SK-N-SH treated with all-trans-retinoic acid at 6 μM for 48 hours (cell line): ENCODE measurements around the gene ACAP2.

Experiments
- ATAC-seq: fragments of 200-7000 bp; cut with Tn5 transposase; 3 replicates; pipeline ENCODE4 v1.9.1; 2020; ENCODE audit warnings: mild to moderate bottlenecking, moderate library complexity
- ARNTL ChIP-seq: fragments of 450-650 bp; formaldehyde crosslinking; IDR thresholded peaks from 2 replicates; pipeline ENCODE4 v1.5.0; 2020; ENCODE audit warnings: low read depth, mild to moderate bottlenecking, moderate library complexity, borderline replicate concordance
- BACH2 ChIP-seq: fragments of 250-450 bp; sonication (Bioruptor Pico); IDR thresholded peaks from 2 replicates; pipeline ENCODE4 v1.9.0; 2021; ENCODE audit warnings: mild to moderate bottlenecking, borderline replicate concordance
- CREB5 ChIP-seq: fragments of 250-450 bp; sonication (Bioruptor Pico); IDR thresholded peaks from 2 replicates; pipeline ENCODE4 v1.5.1; 2020; ENCODE audit warnings: low read depth, mild to moderate bottlenecking, moderate library complexity
- CSDC2 ChIP-seq: fragments of 250-450 bp; sonication (Bioruptor Pico); IDR thresholded peaks from 2 replicates; pipeline ENCODE4 v1.5.0; 2020; ENCODE audit warnings: mild to moderate bottlenecking, moderate library complexity
- CSRNP3 ChIP-seq: fragments of 250-450 bp; sonication (Bioruptor Pico); IDR thresholded peaks from 2 replicates; pipeline ENCODE4 v1.5.1; 2021; ENCODE audit warnings: mild to moderate bottlenecking, moderate library complexity
- ESRRG ChIP-seq: fragments of 250-450 bp; sonication (Bioruptor Pico); IDR thresholded peaks from 2 replicates; pipeline ENCODE4 v1.6.1; 2021; ENCODE audit warnings: mild to moderate bottlenecking
- GLIS3 ChIP-seq: fragments of 250-450 bp; sonication (Bioruptor Pico); IDR thresholded peaks from 2 replicates; pipeline ENCODE4 v1.5.0; 2020; ENCODE audit warnings: mild to moderate bottlenecking, moderate library complexity
- ISL1 ChIP-seq: fragments of 250-450 bp; sonication (Bioruptor Pico); IDR thresholded peaks from 2 replicates; pipeline ENCODE4 v2.1.2; 2022; ENCODE audit warnings: mild to moderate bottlenecking, moderate library complexity
- OSR1 ChIP-seq: fragments of 250-450 bp; sonication (Bioruptor Pico); IDR thresholded peaks from 2 replicates; pipeline ENCODE4 v1.8.0; 2022; ENCODE audit warnings: moderate library complexity, mild to moderate bottlenecking, inconsistent platforms
- PATZ1 ChIP-seq: fragments of 250-450 bp; sonication (Bioruptor Pico); IDR thresholded peaks from 2 replicates; pipeline ENCODE4 v1.8.0; 2020; ENCODE audit warnings: mild to moderate bottlenecking, moderate library complexity, borderline replicate concordance
- POU6F1 ChIP-seq: fragments of 250-450 bp; sonication (Bioruptor Pico); IDR thresholded peaks from 2 replicates; pipeline ENCODE4 v1.8.0; 2021; ENCODE audit warnings: low read depth, mild to moderate bottlenecking, moderate library complexity, borderline replicate concordance
- PPARA ChIP-seq: fragments of 250-450 bp; sonication (Bioruptor Pico); IDR thresholded peaks from 2 replicates; pipeline ENCODE4 v1.5.0; 2020; ENCODE audit warnings: mild to moderate bottlenecking, borderline replicate concordance
- RARB ChIP-seq: fragments of 250-450 bp; sonication (Bioruptor Pico); IDR thresholded peaks from 2 replicates; pipeline ENCODE4 v1.8.0; 2021; ENCODE audit warnings: mild to moderate bottlenecking, moderate library complexity
- SNAI2 ChIP-seq: fragments of 250-450 bp; sonication (Bioruptor Pico); IDR thresholded peaks from 2 replicates; pipeline ENCODE4 v1.5.0; 2020; ENCODE audit warnings: mild to moderate bottlenecking, moderate library complexity
- TCF4 ChIP-seq: fragments of 250-450 bp; sonication (Bioruptor Pico); IDR thresholded peaks from 2 replicates; pipeline ENCODE4 v1.8.0; 2021; ENCODE audit warnings: mild to moderate bottlenecking, moderate library complexity, borderline replicate concordance
- TOX ChIP-seq: fragments of 250-450 bp; sonication (Bioruptor Pico); IDR thresholded peaks from 2 replicates; pipeline ENCODE4 v1.8.0; 2021; ENCODE audit warnings: mild to moderate bottlenecking, moderate library complexity, borderline replicate concordance
- TSHZ2 ChIP-seq: fragments of 250-450 bp; sonication (Bioruptor Pico); IDR thresholded peaks from 2 replicates; pipeline ENCODE4 v1.5.0; 2020; ENCODE audit warnings: mild to moderate bottlenecking, moderate library complexity
- ZFP3 ChIP-seq: fragments of 250-450 bp; sonication (Bioruptor Pico); IDR thresholded peaks from 2 replicates; pipeline ENCODE4 v1.5.0; 2020; ENCODE audit warnings: mild to moderate bottlenecking, moderate library complexity
- ZNF565 ChIP-seq: fragments of 450-650 bp; formaldehyde crosslinking; conservative IDR thresholded peaks from 2 replicates; pipeline ENCODE4 v1.5.0; 2020; ENCODE audit warnings: low read depth, mild to moderate bottlenecking, moderate library complexity
- ZNF70 ChIP-seq: fragments of 450-650 bp; formaldehyde crosslinking; IDR thresholded peaks from 2 replicates; pipeline ENCODE4 v1.5.0; 2020; ENCODE audit warnings: mild to moderate bottlenecking, moderate library complexity
- ZNF8 ChIP-seq: fragments of 450-650 bp; formaldehyde crosslinking; IDR thresholded peaks from 2 replicates; pipeline ENCODE4 v1.5.0; 2020; ENCODE audit warnings: mild to moderate bottlenecking, moderate library complexity

ACAP2 gene

GRCh38 chr3:195256639-195257453, 186.0 kb downstream of the ACAP2 start:
- no peak for ATAC-seq
- no peak for TF ChIP-seq ISL1 (CRISPR knock-in tag)
- no peak for TF ChIP-seq CSDC2 (CRISPR knock-in tag)
- TF ChIP-seq SNAI2 (CRISPR knock-in tag): no peak
- no peak for TF ChIP-seq ZNF565 (CRISPR knock-in tag)
- TF ChIP-seq ARNTL: no peak
- TF ChIP-seq OSR1: no peak
- no peak for TF ChIP-seq GLIS3
- TF ChIP-seq ZFP3 (CRISPR knock-in tag): no peak
- TF ChIP-seq ESRRG (CRISPR knock-in tag): no peak
- TF ChIP-seq POU6F1: no peak
- TF ChIP-seq TOX: no peak
- no peak for TF ChIP-seq CSRNP3 (CRISPR knock-in tag)
- no peak for TF ChIP-seq PPARA (CRISPR knock-in tag)
- TF ChIP-seq ZNF70: no peak
- no peak for TF ChIP-seq BACH2

GRCh38 chr3:195255571-195256501, 187.0 kb downstream of the ACAP2 start:
- TF ChIP-seq TSHZ2 (no peak), ARNTL (no peak), BACH2 (no peak), ZNF8 (no peak), ZNF70 (no peak), ISL1 (CRISPR knock-in tag) (no peak)
- TF ChIP-seq, all 23 proteins: peak for 0

GRCh38 chr3:195255176-195255500, 187.7 kb downstream of the ACAP2 start:
- ATAC-seq: no peak
- TF ChIP-seq CSRNP3 (CRISPR knock-in tag) (no peak), GLIS3 (no peak), TCF4 (CRISPR knock-in tag) (no peak), ZNF70 (no peak), RARB (CRISPR knock-in tag) (no peak), OSR1 (no peak), ZNF565 (CRISPR knock-in tag) (no peak), ARNTL (no peak), ESRRG (CRISPR knock-in tag) (no peak)

More at GRCh38 chr3:195255571-195256501, 187.0 kb downstream of the ACAP2 start:
- ATAC-seq: no peak

- no peak for ATAC-seq
- no peak for TF ChIP-seq ISL1 (CRISPR knock-in tag)
- no peak for TF ChIP-seq PATZ1
- no peak for TF ChIP-seq CREB5 (CRISPR knock-in tag)
- TF ChIP-seq CSRNP3 (CRISPR knock-in tag): no peak
- no peak for TF ChIP-seq PPARA (CRISPR knock-in tag)
- TF ChIP-seq ARNTL: no peak
- no peak for TF ChIP-seq ZNF70
These were observed 188.2 kb downstream of the ACAP2 start for GRCh38 chr3:195254454-195255175.
